ENCODE results near the gene NUDCD3.

- TF ChIP-seq CTCF (IDR thresholded peaks at IDR 0.05) (no peak), POLR2A (IDR thresholded peaks at IDR 0.05) (no peak)
Measured at GRCh38 chr7:44394112-44394447, 96.4 kb downstream of the NUDCD3 start.
